ENCODE measurements around the gene VDAC2.

DNA sequence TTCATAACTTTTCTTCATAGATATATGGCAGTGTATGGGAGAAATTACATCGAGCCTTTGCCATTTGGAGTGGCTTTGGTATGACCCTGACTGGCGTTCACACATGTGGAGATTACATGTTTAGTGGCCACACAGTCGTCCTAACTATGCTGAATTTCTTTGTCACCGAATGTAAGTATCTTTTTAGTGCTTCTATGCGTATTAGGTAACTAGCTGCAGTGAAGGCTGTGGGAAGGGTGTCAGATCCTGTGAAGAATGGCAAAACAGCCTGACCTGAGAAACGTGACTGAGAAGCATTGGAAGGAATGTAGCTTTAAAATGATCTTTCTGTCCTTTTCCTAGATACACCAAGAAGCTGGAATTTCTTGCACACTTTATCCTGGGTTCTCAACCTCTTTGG is 34.5 kb upstream of the VDAC2 start:
- no peak for TF ChIP-seq EZH2 (IDR thresholded peaks at IDR 0.05; ENCODE audit: borderline replicate concordance, low read length)
- TF ChIP-seq, protein P1, sequence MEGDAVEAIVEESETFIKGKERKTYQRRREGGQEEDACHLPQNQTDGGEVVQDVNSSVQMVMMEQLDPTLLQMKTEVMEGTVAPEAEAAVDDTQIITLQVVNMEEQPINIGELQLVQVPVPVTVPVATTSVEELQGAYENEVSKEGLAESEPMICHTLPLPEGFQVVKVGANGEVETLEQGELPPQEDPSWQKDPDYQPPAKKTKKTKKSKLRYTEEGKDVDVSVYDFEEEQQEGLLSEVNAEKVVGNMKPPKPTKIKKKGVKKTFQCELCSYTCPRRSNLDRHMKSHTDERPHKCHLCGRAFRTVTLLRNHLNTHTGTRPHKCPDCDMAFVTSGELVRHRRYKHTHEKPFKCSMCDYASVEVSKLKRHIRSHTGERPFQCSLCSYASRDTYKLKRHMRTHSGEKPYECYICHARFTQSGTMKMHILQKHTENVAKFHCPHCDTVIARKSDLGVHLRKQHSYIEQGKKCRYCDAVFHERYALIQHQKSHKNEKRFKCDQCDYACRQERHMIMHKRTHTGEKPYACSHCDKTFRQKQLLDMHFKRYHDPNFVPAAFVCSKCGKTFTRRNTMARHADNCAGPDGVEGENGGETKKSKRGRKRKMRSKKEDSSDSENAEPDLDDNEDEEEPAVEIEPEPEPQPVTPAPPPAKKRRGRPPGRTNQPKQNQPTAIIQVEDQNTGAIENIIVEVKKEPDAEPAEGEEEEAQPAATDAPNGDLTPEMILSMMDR (IDR thresholded peaks at IDR 0.05; ENCODE audit: low read length) = no peak
